HEK293 (cell line): ENCODE measurements around the gene PABPN1L.

Experiments used
- GFI1B ChIP-seq: fragments of 450-650 bp; formaldehyde crosslinking; IDR thresholded peaks from 2 replicates; pipeline ENCODE4 v1.5.1; 2016; ENCODE audit warnings: missing biosample characterization, missing genetic modification characterization
- TRIM28 ChIP-seq: IDR thresholded peaks from 2 replicates; pipeline ENCODE4 v1.6.1; 2011; ENCODE audit warnings: low read length, control low read depth, borderline replicate concordance
- ZBTB1 ChIP-seq: fragments of 450-650 bp; formaldehyde crosslinking; IDR thresholded peaks from 2 replicates; pipeline ENCODE4 v1.5.1; 2016; ENCODE audit warnings: missing biosample characterization, missing genetic modification characterization
- ZBTB21 ChIP-seq: fragments of 450-650 bp; formaldehyde crosslinking; IDR thresholded peaks from 2 replicates; pipeline ENCODE4 v1.5.1; 2017; ENCODE audit warnings: missing biosample characterization, missing genetic modification characterization
- ZFP37 ChIP-seq: fragments of 450-650 bp; formaldehyde crosslinking; IDR thresholded peaks from 2 replicates; pipeline ENCODE4 v1.5.1; 2016; ENCODE audit warnings: missing biosample characterization, missing genetic modification characterization
- ZNF121 ChIP-seq: fragments of 450-650 bp; formaldehyde crosslinking; IDR thresholded peaks from 2 replicates; pipeline ENCODE4 v1.5.1; 2016; ENCODE audit warnings: missing biosample characterization, missing genetic modification characterization
- ZNF561 ChIP-seq: fragments of 450-650 bp; IDR thresholded peaks from 2 replicates; pipeline ENCODE4 v1.5.1; 2018; ENCODE audit warnings: missing biosample characterization, missing genetic modification characterization, borderline replicate concordance
- TF ChIP-seq, protein P1 (sequence below): fragments of 450-650 bp; formaldehyde crosslinking; IDR thresholded peaks from 2 replicates; pipeline ENCODE4 v1.5.1; 2016; ENCODE audit warnings: missing biosample characterization, missing genetic modification characterization
- TF ChIP-seq, protein P2 (sequence below): fragments of 450-650 bp; formaldehyde crosslinking; IDR thresholded peaks from 2 replicates; pipeline ENCODE4 v1.5.1; 2016; ENCODE audit warnings: missing biosample characterization, missing genetic modification characterization

DNA sequence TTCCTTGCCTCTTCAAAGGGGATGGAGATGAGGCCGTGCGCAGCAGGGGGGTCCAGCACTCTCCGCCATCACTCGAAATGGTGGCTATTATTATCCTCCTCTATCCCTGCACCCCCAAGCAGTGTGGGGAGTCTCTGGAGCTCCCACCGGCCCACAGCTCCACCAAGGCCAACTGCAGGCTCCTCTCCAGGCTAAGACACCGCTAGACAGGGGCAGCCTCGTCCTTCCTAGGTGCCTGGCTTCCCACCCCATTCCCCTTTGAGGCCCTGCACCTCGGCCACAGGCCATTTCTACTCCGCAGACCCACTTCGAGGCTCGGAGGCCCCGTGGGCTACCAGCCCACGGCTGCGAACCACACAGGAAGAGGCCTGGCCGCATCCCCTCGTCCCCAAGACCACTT lies 39.6 kb upstream of the PABPN1L start:
- TF ChIP-seq GFI1B (no peak), ZBTB1 (no peak), ZNF561 (tag by site-specific recombination) (no peak), TRIM28 (no peak), ZFP37 (tag by site-specific recombination) (no peak), ZBTB21 (tag by site-specific recombination) (no peak), ZNF121 (tag by site-specific recombination) (no peak)
- TF ChIP-seq, protein P1, sequence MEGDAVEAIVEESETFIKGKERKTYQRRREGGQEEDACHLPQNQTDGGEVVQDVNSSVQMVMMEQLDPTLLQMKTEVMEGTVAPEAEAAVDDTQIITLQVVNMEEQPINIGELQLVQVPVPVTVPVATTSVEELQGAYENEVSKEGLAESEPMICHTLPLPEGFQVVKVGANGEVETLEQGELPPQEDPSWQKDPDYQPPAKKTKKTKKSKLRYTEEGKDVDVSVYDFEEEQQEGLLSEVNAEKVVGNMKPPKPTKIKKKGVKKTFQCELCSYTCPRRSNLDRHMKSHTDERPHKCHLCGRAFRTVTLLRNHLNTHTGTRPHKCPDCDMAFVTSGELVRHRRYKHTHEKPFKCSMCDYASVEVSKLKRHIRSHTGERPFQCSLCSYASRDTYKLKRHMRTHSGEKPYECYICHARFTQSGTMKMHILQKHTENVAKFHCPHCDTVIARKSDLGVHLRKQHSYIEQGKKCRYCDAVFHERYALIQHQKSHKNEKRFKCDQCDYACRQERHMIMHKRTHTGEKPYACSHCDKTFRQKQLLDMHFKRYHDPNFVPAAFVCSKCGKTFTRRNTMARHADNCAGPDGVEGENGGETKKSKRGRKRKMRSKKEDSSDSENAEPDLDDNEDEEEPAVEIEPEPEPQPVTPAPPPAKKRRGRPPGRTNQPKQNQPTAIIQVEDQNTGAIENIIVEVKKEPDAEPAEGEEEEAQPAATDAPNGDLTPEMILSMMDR (tag by site-specific recombination) = no peak
- TF ChIP-seq, protein P2, sequence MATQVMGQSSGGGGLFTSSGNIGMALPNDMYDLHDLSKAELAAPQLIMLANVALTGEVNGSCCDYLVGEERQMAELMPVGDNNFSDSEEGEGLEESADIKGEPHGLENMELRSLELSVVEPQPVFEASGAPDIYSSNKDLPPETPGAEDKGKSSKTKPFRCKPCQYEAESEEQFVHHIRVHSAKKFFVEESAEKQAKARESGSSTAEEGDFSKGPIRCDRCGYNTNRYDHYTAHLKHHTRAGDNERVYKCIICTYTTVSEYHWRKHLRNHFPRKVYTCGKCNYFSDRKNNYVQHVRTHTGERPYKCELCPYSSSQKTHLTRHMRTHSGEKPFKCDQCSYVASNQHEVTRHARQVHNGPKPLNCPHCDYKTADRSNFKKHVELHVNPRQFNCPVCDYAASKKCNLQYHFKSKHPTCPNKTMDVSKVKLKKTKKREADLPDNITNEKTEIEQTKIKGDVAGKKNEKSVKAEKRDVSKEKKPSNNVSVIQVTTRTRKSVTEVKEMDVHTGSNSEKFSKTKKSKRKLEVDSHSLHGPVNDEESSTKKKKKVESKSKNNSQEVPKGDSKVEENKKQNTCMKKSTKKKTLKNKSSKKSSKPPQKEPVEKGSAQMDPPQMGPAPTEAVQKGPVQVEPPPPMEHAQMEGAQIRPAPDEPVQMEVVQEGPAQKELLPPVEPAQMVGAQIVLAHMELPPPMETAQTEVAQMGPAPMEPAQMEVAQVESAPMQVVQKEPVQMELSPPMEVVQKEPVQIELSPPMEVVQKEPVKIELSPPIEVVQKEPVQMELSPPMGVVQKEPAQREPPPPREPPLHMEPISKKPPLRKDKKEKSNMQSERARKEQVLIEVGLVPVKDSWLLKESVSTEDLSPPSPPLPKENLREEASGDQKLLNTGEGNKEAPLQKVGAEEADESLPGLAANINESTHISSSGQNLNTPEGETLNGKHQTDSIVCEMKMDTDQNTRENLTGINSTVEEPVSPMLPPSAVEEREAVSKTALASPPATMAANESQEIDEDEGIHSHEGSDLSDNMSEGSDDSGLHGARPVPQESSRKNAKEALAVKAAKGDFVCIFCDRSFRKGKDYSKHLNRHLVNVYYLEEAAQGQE (tag by site-specific recombination) = no peak
